AG04450 (cell line): ENCODE results near the gene LCN15. TPM values are rescaled to one million over a fixed set of nuclear protein-coding genes. Genes with fewer than 3 reads are reported as not detected.

Source experiments
- CTCF ChIA-PET: fragments of 300-600, 350-600 bp; formaldehyde crosslinking; extraction: SDS; loops from one replicate; lab custom pipeline; 2022; ENCODE audit warnings: antibody characterized with exemption, inconsistent platforms; lab: Charles Lee
- POLR2A ChIA-PET: fragments of 350-600 bp; formaldehyde crosslinking; extraction: SDS; loops from one replicate; lab custom pipeline; 2021; ENCODE audit warnings: antibody characterized with exemption, inconsistent platforms; lab: Yijun Ruan, JAX
- DNase-seq: peaks from one replicate; pipeline ENCODE4 v3.0.0-alpha.2; 2011; ENCODE audit warnings: low read depth, low spot score
- H3K27ac ChIP-seq: one replicate; pipeline ENCODE4 v1.5.1; 2012; ENCODE audit warnings: low read depth, low read length, control low read depth
- H3K27me3 ChIP-seq: one replicate; pipeline ENCODE4 v1.6.0; 2012; ENCODE audit warnings: low read length; ENCODE audit not compliant: control insufficient read depth, insufficient read depth
- H3K4me3 ChIP-seq: 2 replicates; pipeline ENCODE4 v1.5.1; 2011; ENCODE audit warnings: mild to moderate bottlenecking, low read depth, low read length, control low read depth
- H3K9me3 ChIP-seq: 2 replicates; pipeline ENCODE4 v1.5.1; 2012; ENCODE audit warnings: low read length; ENCODE audit not compliant: control insufficient read depth, insufficient read depth
- polyA plus RNA-seq: library from polyadenylated mRNA; depleted of rRNA; stranded (reverse); fragments of >200 nt; gene quantifications from 2 replicates; pipeline ENCODE4 v1.2.3, GENCODE V29; 2011
- TF ChIP-seq, protein P1 (sequence below): IDR thresholded peaks from 2 replicates; pipeline ENCODE4 v1.5.1; 2011; ENCODE audit warnings: low read depth, low read length, control low read depth, inconsistent platforms

The LCN15 gene
- polyA plus RNA-seq, 1 experiment, result not detected

DNA sequence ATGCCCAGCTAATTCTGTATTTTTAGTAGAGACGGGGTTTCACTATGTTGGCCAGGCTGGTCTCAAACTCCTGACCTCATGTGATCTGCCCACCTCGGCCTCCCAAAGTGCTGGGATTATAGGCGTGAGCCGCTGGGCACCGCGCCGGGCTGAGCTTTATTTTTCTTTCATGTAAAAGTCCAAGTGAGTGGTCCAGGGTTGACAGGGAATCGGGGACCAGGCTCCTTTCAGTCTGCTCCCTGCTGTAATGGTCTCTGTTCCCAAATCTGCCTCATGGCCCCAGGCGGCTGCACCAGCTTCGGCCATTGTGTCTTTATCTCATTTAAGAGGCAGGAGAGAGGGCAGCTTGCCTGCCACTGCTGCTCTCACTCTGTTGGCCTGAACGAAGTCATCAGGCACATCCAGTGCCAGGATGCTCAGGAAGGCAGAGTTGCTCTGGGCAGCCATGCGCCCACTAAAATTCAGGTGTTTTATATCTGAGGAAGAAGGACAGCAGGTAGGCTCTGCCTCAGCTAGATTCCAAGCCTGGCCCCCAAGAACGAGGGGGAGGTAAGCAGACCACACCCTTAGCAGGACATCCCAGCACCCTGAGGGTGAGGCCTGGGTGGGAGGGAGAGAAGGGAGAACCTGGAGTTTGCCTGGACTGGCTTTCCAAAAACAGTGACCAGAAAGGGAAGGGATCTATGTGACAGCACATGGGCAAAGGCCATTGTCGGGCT is 30.1 kb upstream of the LCN15 start:
- POLR2A ChIA-PET, result interaction anchor here (1.0 kb wide), 1 partner anchor 14 kb away, joined by 3 read pairs; the partner anchor contains the start of gene RABL6
- Histone ChIP-seq H3K27ac (no peak overlapping the region), H3K9me3 (no peaks in the 10 kb centered on the region; the same call in 1 of the 2 replicates), H3K27me3 (peaks cover 27% of the 10 kb centered on the region), H3K4me3 (no peak overlapping the region)
- DNase-seq, result no peak
- TF ChIP-seq, protein P1, sequence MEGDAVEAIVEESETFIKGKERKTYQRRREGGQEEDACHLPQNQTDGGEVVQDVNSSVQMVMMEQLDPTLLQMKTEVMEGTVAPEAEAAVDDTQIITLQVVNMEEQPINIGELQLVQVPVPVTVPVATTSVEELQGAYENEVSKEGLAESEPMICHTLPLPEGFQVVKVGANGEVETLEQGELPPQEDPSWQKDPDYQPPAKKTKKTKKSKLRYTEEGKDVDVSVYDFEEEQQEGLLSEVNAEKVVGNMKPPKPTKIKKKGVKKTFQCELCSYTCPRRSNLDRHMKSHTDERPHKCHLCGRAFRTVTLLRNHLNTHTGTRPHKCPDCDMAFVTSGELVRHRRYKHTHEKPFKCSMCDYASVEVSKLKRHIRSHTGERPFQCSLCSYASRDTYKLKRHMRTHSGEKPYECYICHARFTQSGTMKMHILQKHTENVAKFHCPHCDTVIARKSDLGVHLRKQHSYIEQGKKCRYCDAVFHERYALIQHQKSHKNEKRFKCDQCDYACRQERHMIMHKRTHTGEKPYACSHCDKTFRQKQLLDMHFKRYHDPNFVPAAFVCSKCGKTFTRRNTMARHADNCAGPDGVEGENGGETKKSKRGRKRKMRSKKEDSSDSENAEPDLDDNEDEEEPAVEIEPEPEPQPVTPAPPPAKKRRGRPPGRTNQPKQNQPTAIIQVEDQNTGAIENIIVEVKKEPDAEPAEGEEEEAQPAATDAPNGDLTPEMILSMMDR, result no peak
- CTCF ChIA-PET, result interaction anchor here (2.3 to 2.7 kb wide), 2 partner anchors 8 to 12 kb away, joined by 12 to 13 read pairs; partner anchors contain the start of gene RABL6

DNA sequence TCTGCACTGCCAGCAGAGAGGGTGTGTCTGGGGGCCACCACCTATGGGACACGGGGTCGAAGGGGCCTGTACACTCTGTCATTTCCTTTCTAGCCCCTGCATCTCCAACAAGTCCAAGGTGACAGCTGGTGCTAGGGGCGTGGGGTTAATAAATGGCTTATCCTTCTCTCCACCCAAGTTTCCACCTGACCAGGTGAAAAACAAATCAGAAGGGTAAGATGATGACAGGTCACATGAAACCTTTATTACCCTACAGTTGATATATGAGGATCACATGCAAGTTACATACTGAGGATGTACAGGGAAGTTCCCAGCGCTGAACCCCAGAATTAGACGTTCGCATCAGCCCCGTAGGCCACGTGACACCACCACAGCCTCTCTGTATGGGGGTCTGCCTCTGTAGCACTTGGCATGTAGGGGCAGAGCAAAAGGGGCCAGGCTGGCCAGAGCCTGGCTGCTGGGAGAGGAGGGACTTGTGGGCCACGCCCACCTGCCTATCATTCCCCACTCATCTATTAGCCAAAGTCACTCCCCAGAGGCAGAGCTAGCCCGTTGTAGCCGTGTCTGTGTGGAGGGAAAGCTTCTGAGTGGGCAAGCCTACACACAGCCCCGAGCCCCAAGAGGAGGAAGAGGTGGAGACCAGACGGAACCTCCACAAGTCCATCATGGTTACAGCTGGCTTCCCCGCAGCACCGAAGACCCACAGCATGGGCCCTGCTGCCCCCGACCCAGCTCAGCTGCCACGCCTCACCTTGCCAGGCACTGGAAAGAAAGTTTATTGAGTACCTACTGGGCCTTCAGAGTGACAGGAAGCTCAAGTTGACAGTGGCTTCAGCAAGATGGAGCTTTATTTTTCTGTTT is 29.0 kb upstream of the LCN15 start:
- TF ChIP-seq, protein P1, result no peak
- POLR2A ChIA-PET, result no interaction called here
- no peaks in the 10 kb centered on the region; the same call in 1 of the 2 replicates for H3K9me3 ChIP-seq
- no peak for DNase-seq
- CTCF ChIA-PET, result interaction anchor here (1.3 to 2.7 kb wide), 3 partner anchors 10 to 28 kb away, joined by 3 to 13 read pairs (median 12); partner anchors contain the start of gene RABL6
- no peak overlapping the region for H3K4me3 ChIP-seq
- peaks cover 16% of the 10 kb centered on the region for H3K27me3 ChIP-seq
- H3K27ac ChIP-seq, result no peak overlapping the region

DNA sequence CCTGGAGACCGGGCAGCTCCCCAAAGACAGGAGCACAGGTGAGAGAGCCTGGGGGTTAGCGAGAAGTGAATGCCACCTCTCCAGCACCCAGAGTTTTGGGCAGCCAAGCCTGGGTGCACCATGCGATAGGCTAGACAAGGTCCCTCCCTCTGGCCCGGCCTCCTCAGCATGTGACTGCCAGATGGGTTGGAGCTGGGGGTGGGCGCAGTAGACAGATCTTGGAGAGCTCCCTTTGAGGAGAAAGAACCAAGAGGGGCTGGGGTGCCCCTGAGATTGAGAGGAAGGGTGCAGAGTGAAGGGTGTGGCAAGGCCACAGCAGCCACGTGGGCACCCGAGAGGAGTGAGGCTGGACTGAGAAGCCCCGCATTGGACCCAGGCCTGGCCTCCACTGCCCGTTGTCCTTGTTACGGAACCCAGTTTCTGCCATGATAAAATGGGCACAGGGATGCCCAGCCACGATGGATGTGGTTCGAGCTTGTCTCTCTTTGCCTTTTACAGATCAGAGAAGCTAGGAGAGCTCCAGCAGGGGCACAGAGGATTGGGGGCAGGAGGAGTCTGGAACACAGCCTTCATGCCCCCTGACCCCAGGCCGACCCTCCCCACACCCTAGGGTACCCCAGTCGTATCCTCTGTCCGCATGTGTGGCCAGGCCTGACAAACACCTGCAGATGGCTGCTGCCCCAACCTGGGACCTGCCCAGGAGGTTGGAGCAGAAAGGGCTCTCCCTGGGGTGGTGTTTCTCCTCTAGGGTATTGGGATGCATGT is 28.2 kb upstream of the LCN15 start:
- H3K4me3 ChIP-seq, result no peak overlapping the region; the same call in 1 of the 2 replicates

DNA sequence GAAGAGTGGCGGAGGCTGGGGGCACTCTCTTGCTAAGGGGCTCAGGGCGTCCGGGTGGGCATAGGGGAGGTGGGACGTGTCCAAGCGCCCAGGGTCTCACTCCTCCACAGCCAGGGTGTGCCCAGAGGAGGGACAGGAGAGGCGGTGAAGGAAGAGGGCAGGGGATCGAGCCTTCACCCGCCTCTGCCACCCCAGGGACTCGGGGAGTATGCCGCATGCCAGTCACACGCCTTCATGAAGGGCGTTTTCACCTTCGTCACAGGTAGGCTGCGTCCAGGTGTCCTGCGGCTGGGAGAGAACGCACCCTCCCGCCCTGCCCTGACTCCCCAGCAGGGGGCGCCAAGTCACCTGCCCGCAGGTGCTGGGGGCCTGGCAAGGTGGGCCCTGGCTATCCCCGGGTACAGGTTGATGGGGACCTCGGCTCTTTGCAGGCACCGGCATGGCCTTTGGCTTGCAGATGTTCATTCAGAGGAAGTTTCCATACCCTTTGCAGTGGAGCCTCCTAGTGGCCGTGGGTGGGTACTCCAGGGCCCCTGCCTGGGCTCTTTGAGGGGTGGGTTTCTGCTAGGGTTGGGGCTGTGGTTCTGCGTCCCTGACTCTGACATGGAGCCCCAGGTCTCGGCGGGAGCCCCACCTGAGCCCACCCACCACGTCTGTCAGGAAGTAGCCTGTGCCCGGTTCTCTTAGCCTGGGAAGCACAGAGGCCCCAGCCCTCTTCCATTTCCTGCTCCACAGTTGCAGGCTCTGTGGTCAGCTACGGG is 27.4 kb upstream of the LCN15 start:
- Histone ChIP-seq H3K9me3 (no peaks in the 10 kb centered on the region; the same call in 1 of the 2 replicates), H3K4me3 (peak overlapping the region; percentile 91), H3K27ac (peak overlapping the region; percentile 57), H3K27me3 (peaks cover 9% of the 10 kb centered on the region)
- POLR2A ChIA-PET, result no interaction called here
- DNase-seq, result no peak
- TF ChIP-seq, protein P1, result peak; percentile 93
- CTCF ChIA-PET, result interaction anchor here (0.6 to 2.7 kb wide), 4 partner anchors 11 to 233 kb away, joined by 3 to 13 read pairs (median 8); partner anchors contain the start of gene RABL6

More for the DNA sequence above, 28.2 kb upstream of the LCN15 start:
- Histone ChIP-seq H3K27ac (no peak overlapping the region), H3K27me3 (peaks cover 10% of the 10 kb centered on the region), H3K9me3 (no peaks in the 10 kb centered on the region; the same call in 1 of the 2 replicates)
- TF ChIP-seq, protein P1, result no peak
- DNase-seq, result no peak
- CTCF ChIA-PET, result interaction anchor here (0.6 to 2.7 kb wide), 4 partner anchors 10 to 234 kb away, joined by 3 to 13 read pairs (median 8); partner anchors contain the start of gene RABL6
- POLR2A ChIA-PET, result no interaction called here
